Calu3 (cell line): ENCODE results near the gene KRT80. TPM values are rescaled to one million over a fixed set of nuclear protein-coding genes. Genes with fewer than 3 reads are reported as not detected.

Experiments used
- BruUV-seq: library from RNA; stranded (reverse); fragments of 400-500 nt; replicated peaks from 2 replicates; lab custom pipeline; 2021; lab: Mats Ljungman, UMichigan
- CTCF ChIA-PET: fragments of 300-600 bp; sonication (Branson Sonifier 250); formaldehyde crosslinking; loops from one replicate; lab custom pipeline; 2022; ENCODE audit warnings: antibody characterized with exemption; lab: Charles Lee
- DNase-seq: peaks from one replicate; pipeline ENCODE4 v3.0.0; 2022
- H3K27ac Mint-ChIP-seq: one replicate; pipeline ENCODE4 v1.8.0; 2022; ENCODE audit warnings: mixed read lengths; ENCODE audit not compliant: unreplicated experiment
- H3K27me3 Mint-ChIP-seq: one replicate; pipeline ENCODE4 v1.8.0; 2022; ENCODE audit warnings: mixed read lengths; ENCODE audit not compliant: unreplicated experiment
- H3K36me3 Mint-ChIP-seq: one replicate; pipeline ENCODE4 v1.8.0; 2022; ENCODE audit warnings: mild to moderate bottlenecking, moderate library complexity, mixed read lengths; ENCODE audit not compliant: insufficient read depth, unreplicated experiment
- H3K4me1 Mint-ChIP-seq: one replicate; pipeline ENCODE4 v1.8.0; 2022; ENCODE audit warnings: mild to moderate bottlenecking, low read depth, mixed read lengths; ENCODE audit not compliant: unreplicated experiment
- H3K4me3 Mint-ChIP-seq: one replicate; pipeline ENCODE4 v1.8.0; 2022; ENCODE audit warnings: mild to moderate bottlenecking, low read depth, moderate library complexity, mixed read lengths; ENCODE audit not compliant: unreplicated experiment
- H3K9me3 Mint-ChIP-seq: one replicate; pipeline ENCODE4 v1.8.0; 2022; ENCODE audit warnings: low read depth, mixed read lengths; ENCODE audit not compliant: unreplicated experiment
- CTCF ChIP-seq: fragments of 200-600 bp; IDR thresholded peaks from one replicate; pipeline ENCODE4 v1.8.0; 2022; ENCODE audit warnings: antibody characterized with exemption; ENCODE audit not compliant: unreplicated experiment
- intact Hi-C: fragments of 100-400 bp; cut with micrococcal nuclease; formaldehyde crosslinking; loops from one replicate; pipeline ENCODE4 v1.10.0; 2022; ENCODE audit not compliant: unreplicated experiment
- total RNA-seq: library from RNA; stranded (reverse); gene quantifications from 2 replicates; pipeline ENCODE4 v1.2.3, GENCODE V29; 2022

The KRT80 gene
- total RNA-seq, 1 experiment from 2014 or later: 45.5 TPM

GRCh38 chr12:52167526-52167925, 24.3 kb downstream of the KRT80 start:
- no peak for TF ChIP-seq CTCF
- Mint-ChIP-seq H3K4me1 (peaks cover 68% of the 10 kb centered on the region), H3K4me3 (no peak overlapping the region), H3K27me3 (no peaks in the 10 kb centered on the region), H3K36me3 (peaks cover 32% of the 10 kb centered on the region), H3K9me3 (no peaks in the 10 kb centered on the region), H3K27ac (peak overlapping the region; percentile 30)
- intact Hi-C loops: no loop called here
- DNase-seq: no peak
- no TSS peak for BruUV-seq
- CTCF ChIA-PET: no interaction called here

- intact Hi-C loops: no loop called here
- peak overlapping the region; percentile 26 for H3K27ac Mint-ChIP-seq
- no peaks in the 10 kb centered on the region for H3K9me3 Mint-ChIP-seq
- no TSS peak for BruUV-seq
- no peak for DNase-seq
- H3K4me1 Mint-ChIP-seq: peaks cover 75% of the 10 kb centered on the region
- H3K36me3 Mint-ChIP-seq: peaks cover 26% of the 10 kb centered on the region
- CTCF ChIA-PET: no interaction called here
- H3K4me3 Mint-ChIP-seq: no peak overlapping the region
- no peak for TF ChIP-seq CTCF
- no peaks in the 10 kb centered on the region for H3K27me3 Mint-ChIP-seq
Measured at GRCh38 chr12:52166672-52167071, 25.1 kb downstream of the KRT80 start.

GRCh38 chr12:52165096-52165855, 26.5 kb downstream of the KRT80 start:
- Mint-ChIP-seq H3K4me1 (peaks cover 81% of the 10 kb centered on the region), H3K27me3 (no peaks in the 10 kb centered on the region), H3K9me3 (no peaks in the 10 kb centered on the region), H3K4me3 (no peak overlapping the region), H3K36me3 (peaks cover 21% of the 10 kb centered on the region), H3K27ac (peak overlapping the region; percentile 64)
- TF ChIP-seq CTCF: no peak
- BruUV-seq: no TSS peak
- DNase-seq: no peak
- CTCF ChIA-PET: no interaction called here
- intact Hi-C loops: no loop called here

GRCh38 chr12:52164624-52165023, 27.2 kb downstream of the KRT80 start:
- peaks cover 17% of the 10 kb centered on the region for H3K36me3 Mint-ChIP-seq
- H3K27me3 Mint-ChIP-seq: no peaks in the 10 kb centered on the region
- peaks cover 77% of the 10 kb centered on the region for H3K4me1 Mint-ChIP-seq
- no peaks in the 10 kb centered on the region for H3K9me3 Mint-ChIP-seq
- intact Hi-C loops: no loop called here
- H3K4me3 Mint-ChIP-seq: no peak overlapping the region
- no TSS peak for BruUV-seq
- no peak for TF ChIP-seq CTCF
- CTCF ChIA-PET: no interaction called here
- DNase-seq: no peak
- H3K27ac Mint-ChIP-seq: no peak overlapping the region
